Neuronal stem cell (in vitro differentiated cells): ENCODE data around the gene SPTA1. TPM values are rescaled to one million over a fixed set of nuclear protein-coding genes. Genes with fewer than 3 reads are reported as not detected.

Source experiments
- DNase-seq: peaks from one replicate; pipeline ENCODE4 v3.0.0-alpha.2; 2013; ENCODE audit warnings: low spot score
- H2AFZ ChIP-seq: one replicate; pipeline ENCODE4 v1.6.1; 2013; ENCODE audit warnings: mild to moderate bottlenecking, low read length, inconsistent platforms
- H2AK5ac ChIP-seq: 2 replicates; pipeline ENCODE4 v1.6.1; 2013; ENCODE audit warnings: low read depth, mild to moderate bottlenecking, inconsistent platforms, low read length, moderate library complexity, mixed read lengths
- H2BK120ac ChIP-seq: 2 replicates; pipeline ENCODE4 v1.6.1; 2013; ENCODE audit warnings: low read depth, mild to moderate bottlenecking, inconsistent platforms, low read length, moderate library complexity, mixed read lengths
- H2BK12ac ChIP-seq: one replicate; pipeline ENCODE4 v1.6.1; 2013; ENCODE audit warnings: low read length, inconsistent platforms
- H2BK15ac ChIP-seq: 2 replicates; pipeline ENCODE4 v1.6.1; 2013; ENCODE audit warnings: mild to moderate bottlenecking, low read length, inconsistent platforms, mixed read lengths
- H2BK5ac ChIP-seq: one replicate; pipeline ENCODE4 v1.6.1; 2013; ENCODE audit warnings: inconsistent platforms, mild to moderate bottlenecking, low read length, moderate library complexity
- H3K14ac ChIP-seq: one replicate; pipeline ENCODE4 v1.6.1; 2013; ENCODE audit warnings: low read length, inconsistent platforms
- H3K18ac ChIP-seq: 2 replicates; pipeline ENCODE4 v1.6.1; 2013; ENCODE audit warnings: low read length, inconsistent platforms
- H3K23ac ChIP-seq: 2 replicates; pipeline ENCODE4 v1.6.1; 2013; ENCODE audit warnings: low read depth, mild to moderate bottlenecking, mixed read lengths, low read length, inconsistent platforms; ENCODE audit not compliant: poor library complexity
- H3K27ac ChIP-seq: replicated peaks from 3 replicates; pipeline ENCODE4 v1.5.1; 2013; ENCODE audit warnings: low read length, inconsistent platforms
- H3K27me3 ChIP-seq, 3 experiments: 2 replicates each; pipeline ENCODE4 v1.6.1; 2013; ENCODE audit warnings: low read length in 3 of 3, mild to moderate bottlenecking in 2 of 3, inconsistent platforms in 1 of 3, low read depth in 1 of 3, mixed read lengths in 1 of 3, moderate library complexity in 1 of 3; ENCODE audit not compliant: control insufficient read depth in 3 of 3, insufficient read depth in 3 of 3
- H3K36me3 ChIP-seq, 2 donors: replicated peaks in 1 of 2; 2 replicates each; pipeline ENCODE4 v1.6.1; 2013; ENCODE audit warnings: low read length in 2 of 2; ENCODE audit not compliant: control insufficient read depth in 2 of 2, insufficient read depth in 2 of 2
- H3K4ac ChIP-seq: 2 replicates; pipeline ENCODE4 v1.6.1; 2013; ENCODE audit warnings: inconsistent platforms, mild to moderate bottlenecking, low read length, moderate library complexity
- H3K4me1 ChIP-seq, 2 donors: 1 replicate in 1 of 2; 2 replicates in 1 of 2; pipeline ENCODE4 v1.6.1; 2013; ENCODE audit warnings: low read length in 2 of 2, low read depth in 1 of 2; ENCODE audit not compliant: control insufficient read depth in 2 of 2, insufficient read depth in 1 of 2
- H3K4me2 ChIP-seq: one replicate; pipeline ENCODE4 v1.6.1; 2013; ENCODE audit warnings: mild to moderate bottlenecking, low read length, inconsistent platforms; ENCODE audit not compliant: insufficient read depth, poor library complexity, severe bottlenecking
- H3K4me3 ChIP-seq, 2 donors: 2 replicates each; pipeline ENCODE4 v1.5.1; 2013; ENCODE audit warnings: low read length in 2 of 2, mild to moderate bottlenecking in 2 of 2, inconsistent platforms in 1 of 2, moderate library complexity in 1 of 2
- H3K79me1 ChIP-seq: one replicate; pipeline ENCODE4 v1.6.1; 2013; ENCODE audit warnings: low read depth, mild to moderate bottlenecking, inconsistent platforms, low read length, moderate library complexity
- H3K9ac ChIP-seq: one replicate; pipeline ENCODE4 v1.6.1; 2013; ENCODE audit warnings: mild to moderate bottlenecking, low read depth, low read length, inconsistent platforms; ENCODE audit not compliant: poor library complexity
- H3K9me3 ChIP-seq, 2 donors: replicated peaks in 1 of 2; 2 replicates each; pipeline versions ENCODE3 to v1.6.1; 2013; ENCODE audit warnings: low read length in 2 of 2, mild to moderate bottlenecking in 2 of 2, inconsistent platforms in 1 of 2, low read depth in 1 of 2, mixed read lengths in 1 of 2, moderate library complexity in 1 of 2; ENCODE audit not compliant: control insufficient read depth in 2 of 2, insufficient read depth in 1 of 2
- H4K8ac ChIP-seq: one replicate; pipeline ENCODE4 v1.6.1; 2013; ENCODE audit warnings: low read depth, mild to moderate bottlenecking, inconsistent platforms, low read length, moderate library complexity
- H4K91ac ChIP-seq: one replicate; pipeline ENCODE4 v1.6.1; 2013; ENCODE audit warnings: low read length, low read depth, mild to moderate bottlenecking, inconsistent platforms; ENCODE audit not compliant: poor library complexity
- WGBS, 2 donors: extraction: QIAGEN DNeasy Blood & Tissue Kit; methylation state at CpG; one replicate each; pipeline ENCODE4 v1.1.7; 2013; ENCODE audit warnings: missing lambda C conversion rate in 2 of 2, mixed read lengths in 1 of 2; ENCODE audit not compliant: insufficient read length in 2 of 2, insufficient replicate concordance in 1 of 2; ENCODE audit errors: extremely low coverage in 2 of 2; 5-methylcytosine and 5-hydroxymethylcytosine counted together
- polyA plus RNA-seq, 2 experiments: library from polyadenylated mRNA; stranded (reverse); fragments of 200-250 nt; gene quantifications; one replicate each; pipeline ENCODE4 v1.2.3, GENCODE V29; 2013

Gene SPTA1
- not detected for polyA plus RNA-seq (2013, experiment 1 of 2)
- polyA plus RNA-seq (2013, experiment 2 of 2) = not detected

GRCh38 chr1:158686111-158687009, at the start of gene SPTA1:
TSS of gene SPTA1 (minus strand) at chr1:158686715. CDS start at chr1:158686517, 198 bp downstream.
- Histone ChIP-seq H3K9ac (no peak within 1 kb of the TSS), H2AFZ (no peak within 1 kb of the TSS), H3K4ac (no peak within 1 kb of the TSS), H2BK15ac (no peak within 1 kb of the TSS), H4K91ac (no peak within 1 kb of the TSS), H3K18ac (no peak within 1 kb of the TSS), H3K4me1 (no peaks in the 10 kb centered on the region), H3K9me3 (no peaks in the 10 kb centered on the region), H3K36me3 (no peaks in the 10 kb centered on the region), H2AK5ac (no peak within 1 kb of the TSS), H4K8ac (no peak within 1 kb of the TSS), H3K27ac (no peak within 1 kb of the TSS), H3K23ac (no peak within 1 kb of the TSS), H2BK120ac (no peak within 1 kb of the TSS), H3K14ac (no peak within 1 kb of the TSS), H2BK5ac (no peak within 1 kb of the TSS), H3K27me3 (no peaks in the 10 kb centered on the region), H3K4me3 (no peak within 1 kb of the TSS), H3K79me1 (no peaks in the 10 kb centered on the region), H2BK12ac (no peak within 1 kb of the TSS), H3K4me2 (no peak within 1 kb of the TSS)
- DNase-seq = no peak
- no CpG with 5 or more reads among the region's 7 CpGs for WGBS, 2 donors

DNA sequence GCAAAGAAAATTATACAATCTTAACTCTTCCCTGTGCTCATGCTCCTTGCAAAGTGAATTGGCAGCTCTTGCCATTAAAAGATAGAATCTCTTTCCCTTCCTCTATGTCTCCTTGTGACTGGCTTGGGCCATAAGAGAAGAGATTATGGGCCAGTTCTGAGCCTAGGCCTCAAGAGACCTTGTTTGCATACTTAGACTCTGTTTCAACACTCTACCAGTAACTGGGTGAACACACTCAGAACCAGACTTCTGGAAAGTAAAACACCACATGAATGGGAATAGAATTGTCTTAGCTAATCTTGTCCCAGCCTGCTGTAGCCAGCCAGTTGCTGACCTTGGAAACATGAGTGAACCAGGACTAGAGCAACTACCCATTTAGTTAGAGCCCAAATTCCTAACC, 49.3 kb upstream of the SPTA1 start:
- H3K9ac ChIP-seq = no peak overlapping the region
- no peak overlapping the region for H2AK5ac ChIP-seq
- no peak overlapping the region for H2BK15ac ChIP-seq
- no peak overlapping the region for H3K18ac ChIP-seq
- H3K27me3 ChIP-seq = no peaks in the 10 kb centered on the region
- H3K4me2 ChIP-seq = no peak overlapping the region
- H3K79me1 ChIP-seq = no peaks in the 10 kb centered on the region
- H3K4ac ChIP-seq = no peak overlapping the region
- no peak overlapping the region for H2BK120ac ChIP-seq
- no peak overlapping the region for H3K4me3 ChIP-seq
- H2BK12ac ChIP-seq = no peak overlapping the region
- no peak overlapping the region for H4K91ac ChIP-seq
- DNase-seq = no peak
- no peaks in the 10 kb centered on the region for H3K4me1 ChIP-seq
- no peak overlapping the region for H3K14ac ChIP-seq
- H2AFZ ChIP-seq = no peak overlapping the region
- H3K27ac ChIP-seq = no peak overlapping the region
- H2BK5ac ChIP-seq = no peak overlapping the region
- H3K23ac ChIP-seq = no peak overlapping the region
- H3K9me3 ChIP-seq = no peaks in the 10 kb centered on the region
- no peak overlapping the region for H4K8ac ChIP-seq
- no peaks in the 10 kb centered on the region for H3K36me3 ChIP-seq

DNA sequence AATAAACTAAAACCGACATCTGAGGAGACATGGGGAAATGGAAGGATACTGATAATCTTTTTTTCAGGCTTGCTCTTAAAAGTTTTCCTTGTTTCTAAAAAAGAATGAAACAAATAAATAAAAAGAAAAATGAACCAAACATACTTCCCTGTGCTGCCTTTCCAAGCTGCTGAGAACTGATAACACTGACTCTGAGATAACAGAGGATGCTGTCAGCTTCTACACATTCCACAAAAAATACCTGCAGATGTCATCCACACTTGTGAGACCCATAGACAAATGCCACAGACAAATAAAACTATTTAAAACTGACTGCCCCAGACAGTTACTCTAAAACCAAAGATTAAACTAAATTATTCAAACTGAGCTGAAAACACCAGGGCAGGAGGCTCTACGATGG, 46.0 kb upstream of the SPTA1 start:
- no peak overlapping the region for H2BK12ac ChIP-seq
- H3K4ac ChIP-seq = no peak overlapping the region
- no peak overlapping the region for H4K91ac ChIP-seq
- no peak overlapping the region for H3K23ac ChIP-seq
- H4K8ac ChIP-seq = no peak overlapping the region
- no peak overlapping the region for H3K9ac ChIP-seq
- no CpG with 5 or more reads among the region's 2 CpGs for WGBS, 2 donors
- no peak overlapping the region for H2BK5ac ChIP-seq
- no peak overlapping the region for H3K18ac ChIP-seq
- no peaks in the 10 kb centered on the region for H3K79me1 ChIP-seq
- no peaks in the 10 kb centered on the region for H3K4me1 ChIP-seq
- no peak overlapping the region for H2BK15ac ChIP-seq
- no peak overlapping the region for H3K4me2 ChIP-seq
- H3K14ac ChIP-seq = no peak overlapping the region
- no peaks in the 10 kb centered on the region for H3K36me3 ChIP-seq
- H3K27ac ChIP-seq = no peak overlapping the region
- DNase-seq = no peak
- no peak overlapping the region for H3K4me3 ChIP-seq
- no peaks in the 10 kb centered on the region for H3K9me3 ChIP-seq
- no peak overlapping the region for H2AK5ac ChIP-seq
- H3K27me3 ChIP-seq = no peaks in the 10 kb centered on the region
- H2AFZ ChIP-seq = no peak overlapping the region
- no peak overlapping the region for H2BK120ac ChIP-seq

DNA sequence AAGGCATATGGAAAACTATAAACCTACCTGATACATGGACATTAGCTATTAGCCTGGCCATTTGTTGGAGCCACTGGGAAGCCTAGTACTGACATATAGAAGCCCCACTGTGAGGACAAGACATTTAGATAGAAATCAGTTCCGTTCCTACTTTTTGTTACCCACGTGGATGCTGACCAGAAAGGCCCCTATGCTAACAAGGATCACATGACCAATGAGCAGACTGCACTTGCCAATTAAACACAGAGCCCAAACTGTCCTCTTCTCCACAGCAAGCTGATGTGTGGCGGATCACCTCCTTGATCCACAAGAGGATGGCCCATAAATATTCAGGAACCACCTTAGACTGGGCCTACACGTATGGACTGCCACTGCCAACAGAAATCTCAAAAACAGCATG, 45.2 kb upstream of the SPTA1 start:
- peak overlapping the region; percentile 75 for H3K14ac ChIP-seq
- no peak overlapping the region for H2BK5ac ChIP-seq
- H2BK12ac ChIP-seq = no peak overlapping the region
- H2AK5ac ChIP-seq = no peak overlapping the region
- H2AFZ ChIP-seq = no peak overlapping the region
- no peaks in the 10 kb centered on the region for H3K4me1 ChIP-seq
- no peak overlapping the region for H3K9ac ChIP-seq
- WGBS, 2 donors = no CpG with 5 or more reads among the region's 4 CpGs
- no peak overlapping the region for H4K91ac ChIP-seq
- H3K4ac ChIP-seq = no peak overlapping the region
- H3K9me3 ChIP-seq = no peaks in the 10 kb centered on the region
- H3K27ac ChIP-seq = no peak overlapping the region
- H3K27me3 ChIP-seq = no peaks in the 10 kb centered on the region
- H3K18ac ChIP-seq = peak overlapping the region; percentile 27
- no peak overlapping the region for H2BK120ac ChIP-seq
- DNase-seq = no peak
- no peak overlapping the region for H3K4me2 ChIP-seq
- no peak overlapping the region for H2BK15ac ChIP-seq
- no peak overlapping the region for H4K8ac ChIP-seq
- H3K23ac ChIP-seq = no peak overlapping the region
- H3K79me1 ChIP-seq = no peaks in the 10 kb centered on the region
- H3K36me3 ChIP-seq = no peaks in the 10 kb centered on the region
- H3K4me3 ChIP-seq = no peak overlapping the region
